Left colon (tissue), 2 donors: ENCODE results near the gene ABI3. TPM values are rescaled to one million over a fixed set of nuclear protein-coding genes. Genes with fewer than 3 reads are reported as not detected.
"Not testable (repeated sequence)": the region's sequence is repeated elsewhere in the genome, so short reads cannot be mapped to it uniquely, and the experiment has no call there.

ENCODE experiments used
- ATAC-seq: fragments of 200-7000 bp; cut with Tn5 transposase; one replicate; pipeline ENCODE4 v1.9.1; 2020; ENCODE audit warnings: mild to moderate bottlenecking, moderate library complexity
- DNase-seq, 2 donors: peaks; one replicate each; pipeline ENCODE4 v3.0.0-alpha.2; 2020
- intact Hi-C, 2 donors: fragments of 100-400 bp; cut with DNase I in 1 of 2; cut with micrococcal nuclease in 1 of 2; formaldehyde crosslinking; loops; one replicate each; pipeline versions ENCODE4 v1.11.2 to v1.14.0; 2022; cut with DNase I, micrococcal nuclease
- long read RNA-seq: library from polyadenylated mRNA; unstranded; transcript quantifications from one replicate; pipeline ENCODE4 v2.0.0, GENCODE V29; 2021
- total RNA-seq, 2 donors: library from RNA; stranded (reverse); fragmentation: NEBNext Ultra II Directional; extraction: Animal tissue kit (Norgen Biotek cat#: 25700); gene quantifications; one replicate each; pipeline ENCODE4 v1.2.1, GENCODE V29; 2021
- donor health status: DM: no; HTN: no; CAD: no.
- donor health status: DM: yes; HTN: yes; CAD: no.

ABI3 gene
- 1 to 10 TPM; 3.4 to 7.6 TPM for total RNA-seq
- long read RNA-seq, partial matches to known transcripts: 0 of 2 reads
- long read RNA-seq, other reads (novel, unspliced or antisense): 0 of 2 reads

- intact Hi-C loops: no loop called here
- DNase-seq: peak; percentile 54 to 60
- ATAC-seq: peak; percentile 49
Observed at GRCh38 chr17:49210158-49211029, at the start of gene ABI3, which contains the start of gene GNGT2. TSS of gene ABI3 (plus strand) at chr17:49210707. CDS start at chr17:49210725, 18 bp downstream. TSS of gene GNGT2 (minus strand) at chr17:49210574. CDS start at chr17:49207422, 3,152 bp downstream.

DNA sequence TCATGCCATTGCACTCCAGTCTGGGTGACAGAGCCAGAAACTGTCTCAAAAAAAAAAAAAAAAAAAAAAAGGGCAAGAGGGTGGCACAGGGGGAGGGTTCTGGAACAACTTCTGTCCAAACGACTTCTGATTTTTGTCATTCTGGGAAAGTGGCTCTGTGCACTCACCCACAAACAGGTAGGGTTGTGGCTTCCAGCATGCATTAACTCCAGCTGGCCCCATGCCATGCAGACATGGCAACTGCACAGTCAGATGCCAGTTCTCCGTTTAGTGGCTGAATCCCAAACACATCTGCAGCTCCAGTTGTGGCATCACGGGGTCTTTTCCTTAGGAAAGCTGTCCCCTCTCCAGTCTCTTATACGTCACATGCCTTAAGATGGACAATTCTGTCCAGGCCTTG, 47.6 kb upstream of the ABI3 start:
- intact Hi-C loops: no loop called here
- no peak for DNase-seq

GRCh38 chr17:49165143-49165542, 45.4 kb upstream of the ABI3 start:
- no peak for DNase-seq
- ATAC-seq: no peak
- intact Hi-C loops: no loop called here

More for the DNA sequence above, 47.6 kb upstream of the ABI3 start:
- ATAC-seq: no peak

DNA sequence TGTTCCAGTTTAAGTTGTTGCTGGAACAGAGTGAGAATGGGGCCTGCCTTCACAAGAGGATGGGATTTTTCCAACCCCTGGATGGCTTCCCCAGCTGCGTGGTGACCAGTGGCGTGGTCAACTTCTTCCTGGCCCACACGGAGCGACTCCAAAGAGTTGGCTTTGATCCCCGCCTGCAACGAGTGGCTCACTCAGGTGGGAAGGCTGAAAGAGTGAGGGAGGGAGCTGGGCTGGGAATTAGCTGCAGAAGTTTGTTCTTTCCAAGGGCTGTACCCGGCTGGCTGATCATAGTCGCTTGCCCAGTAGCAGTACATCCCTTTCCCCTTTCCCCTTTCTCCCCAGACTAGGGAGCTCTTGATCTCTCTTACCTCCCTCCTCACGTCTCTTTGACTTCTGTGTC, 41.8 kb upstream of the ABI3 start:
- intact Hi-C loops: no loop called here
- DNase-seq: no peak
- no peak for ATAC-seq

- ATAC-seq (no peak), DNase-seq (no peak)
- intact Hi-C loops: loop anchor here in 1 of 2 donors (10.0 kb wide), 1 partner anchor 55 kb away; no protein-coding TSS in a partner anchor
Observed at GRCh38 chr17:49170216-49170615, 40.3 kb upstream of the ABI3 start.

DNA sequence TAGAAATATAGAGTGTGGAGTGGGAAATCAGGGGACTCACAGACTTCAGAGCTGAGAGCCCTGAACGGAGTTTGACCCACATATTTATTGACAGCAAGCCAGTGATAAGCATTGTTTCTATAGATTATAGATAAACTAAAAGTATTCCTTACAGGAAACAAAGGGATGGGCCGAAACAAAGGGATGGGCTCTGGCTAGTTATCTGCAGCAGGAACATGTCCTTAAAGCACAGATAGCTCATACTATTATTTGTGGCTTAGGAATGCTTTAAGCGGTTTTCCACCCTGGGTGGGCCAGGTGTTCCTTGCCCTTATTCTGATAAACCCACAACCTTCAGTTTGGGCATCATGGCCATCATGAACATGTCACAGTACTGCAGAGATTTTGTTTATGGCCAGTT, 39.8 kb upstream of the ABI3 start:
- intact Hi-C loops: loop anchor here in 1 of 2 donors (10.0 kb wide), 1 partner anchor 56 kb away; no protein-coding TSS in a partner anchor
- not testable (repeated sequence) for ATAC-seq, DNase-seq

DNA sequence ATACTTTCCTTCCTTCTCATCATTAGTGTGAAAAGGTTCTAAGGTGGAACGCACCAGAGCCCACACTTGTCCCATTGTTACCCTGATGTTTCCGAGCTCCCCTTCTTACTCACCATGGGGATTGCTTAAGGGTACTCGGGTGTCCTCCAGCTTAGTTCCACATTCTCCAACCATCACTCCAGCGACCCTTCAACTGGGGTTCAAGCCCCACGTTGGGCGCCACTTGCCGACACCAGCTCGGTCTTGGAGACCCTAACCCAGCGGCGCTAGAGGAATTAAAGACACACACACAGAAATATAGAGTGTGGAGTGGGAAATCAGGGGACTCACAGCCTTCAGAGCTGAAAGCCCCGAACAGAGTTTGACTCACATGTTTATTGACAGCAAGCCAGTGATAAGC, 34.5 kb upstream of the ABI3 start:
- DNase-seq, ATAC-seq: not testable (repeated sequence)
- intact Hi-C loops: loop anchor here in 1 of 2 donors (10.0 kb wide), 1 partner anchor 61 kb away; no protein-coding TSS in a partner anchor

- intact Hi-C loops: no loop called here
- ATAC-seq: peak; percentile 82
- DNase-seq: peak; percentile 44 to 76
Observed at GRCh38 chr17:49180303-49180702, 30.2 kb upstream of the ABI3 start.

- ATAC-seq (no peak), DNase-seq (no peak)
- intact Hi-C loops: no loop called here
Observed at GRCh38 chr17:49180998-49181635, 29.4 kb upstream of the ABI3 start.

- intact Hi-C loops: no loop called here
- DNase-seq: no peak
- ATAC-seq: no peak
Observed at GRCh38 chr17:49183341-49183740, 27.2 kb upstream of the ABI3 start.

- DNase-seq (no peak), ATAC-seq (no peak)
- intact Hi-C loops: no loop called here
Observed at GRCh38 chr17:49183801-49184200, 26.7 kb upstream of the ABI3 start.

- ATAC-seq, intact Hi-C loops: not testable (repeated sequence)
Observed at GRCh38 chr17:49184522-49184921, 26.0 kb upstream of the ABI3 start.

GRCh38 chr17:49185381-49185780, 25.1 kb upstream of the ABI3 start:
- ATAC-seq, DNase-seq, intact Hi-C loops: not testable (repeated sequence)

More at GRCh38 chr17:49184522-49184921, 26.0 kb upstream of the ABI3 start:
- not testable (repeated sequence) for DNase-seq

- DNase-seq: no peak
- ATAC-seq: no peak
- intact Hi-C loops: no loop called here
Observed at GRCh38 chr17:49187301-49187700, 23.2 kb upstream of the ABI3 start.

- no peak for ATAC-seq
- intact Hi-C loops: no loop called here
- DNase-seq: no peak
Observed at GRCh38 chr17:49190932-49191331, 19.6 kb upstream of the ABI3 start.

DNA sequence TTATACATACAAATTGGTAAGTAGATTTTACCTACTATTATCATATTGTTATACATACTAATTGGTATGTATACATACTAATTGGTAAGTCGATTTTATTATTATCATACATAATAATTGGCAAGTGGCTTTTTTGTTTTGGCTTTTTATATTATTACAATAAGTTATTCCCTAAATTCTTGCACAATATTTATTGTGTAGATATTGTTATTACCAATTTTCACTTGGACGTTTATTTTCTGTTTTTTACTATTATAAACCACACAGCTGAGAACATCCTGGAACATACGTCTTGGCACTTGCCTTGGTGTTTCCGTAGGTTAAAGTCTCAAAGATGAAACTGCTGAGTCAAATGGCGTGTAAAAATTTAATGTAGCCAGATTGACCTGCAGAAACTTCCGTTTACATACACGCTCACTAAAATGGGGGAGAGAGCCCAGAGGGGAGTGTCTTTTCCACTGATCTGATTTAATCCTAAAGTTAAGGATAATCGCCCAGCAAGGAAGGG, 19.0 kb upstream of the ABI3 start:
- no peak for DNase-seq
- peak; percentile 43 for ATAC-seq
- intact Hi-C loops: no loop called here

DNA sequence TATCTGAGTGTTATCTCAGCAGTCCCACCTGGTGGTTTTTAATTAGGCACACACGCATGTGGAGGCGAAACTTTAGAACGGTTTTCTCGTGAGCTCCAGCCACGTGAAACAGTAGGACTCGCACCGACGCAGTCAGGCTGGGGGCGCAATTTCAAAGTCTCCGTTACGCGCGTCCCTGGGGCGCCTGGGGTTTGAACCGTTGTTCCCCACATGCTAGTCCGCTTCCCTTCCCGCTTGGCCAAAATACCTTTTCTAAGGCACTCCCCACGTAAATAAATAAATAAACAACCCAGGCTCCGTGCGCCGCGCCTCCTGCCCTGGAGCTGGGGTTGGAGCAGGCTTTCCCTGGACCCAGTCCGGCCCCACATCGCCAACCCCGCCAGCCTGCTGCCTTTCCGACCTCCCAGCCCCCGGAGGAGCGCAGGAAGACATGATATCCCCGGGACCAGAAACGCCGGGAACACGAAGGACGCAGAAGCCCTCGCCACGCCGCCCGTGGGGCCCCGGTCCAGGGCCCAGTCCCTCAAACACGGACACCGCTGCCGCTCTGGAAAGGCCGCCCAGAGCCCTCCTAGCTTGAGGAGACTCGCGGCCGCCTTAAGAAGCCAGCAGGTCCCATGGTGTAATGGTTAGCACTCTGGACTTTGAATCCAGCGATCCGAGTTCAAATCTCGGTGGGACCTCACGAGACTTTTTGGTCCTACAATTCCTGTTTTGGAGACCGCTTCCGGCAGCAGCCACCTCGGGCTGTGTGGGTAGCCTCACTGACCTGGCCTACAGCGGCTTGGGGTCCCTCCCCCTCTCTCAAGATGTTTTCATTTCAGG, 18.4 kb upstream of the ABI3 start:
- intact Hi-C loops: no loop called here
- DNase-seq (peak; percentile 84 to 90), ATAC-seq (peak; percentile 80)

DNA sequence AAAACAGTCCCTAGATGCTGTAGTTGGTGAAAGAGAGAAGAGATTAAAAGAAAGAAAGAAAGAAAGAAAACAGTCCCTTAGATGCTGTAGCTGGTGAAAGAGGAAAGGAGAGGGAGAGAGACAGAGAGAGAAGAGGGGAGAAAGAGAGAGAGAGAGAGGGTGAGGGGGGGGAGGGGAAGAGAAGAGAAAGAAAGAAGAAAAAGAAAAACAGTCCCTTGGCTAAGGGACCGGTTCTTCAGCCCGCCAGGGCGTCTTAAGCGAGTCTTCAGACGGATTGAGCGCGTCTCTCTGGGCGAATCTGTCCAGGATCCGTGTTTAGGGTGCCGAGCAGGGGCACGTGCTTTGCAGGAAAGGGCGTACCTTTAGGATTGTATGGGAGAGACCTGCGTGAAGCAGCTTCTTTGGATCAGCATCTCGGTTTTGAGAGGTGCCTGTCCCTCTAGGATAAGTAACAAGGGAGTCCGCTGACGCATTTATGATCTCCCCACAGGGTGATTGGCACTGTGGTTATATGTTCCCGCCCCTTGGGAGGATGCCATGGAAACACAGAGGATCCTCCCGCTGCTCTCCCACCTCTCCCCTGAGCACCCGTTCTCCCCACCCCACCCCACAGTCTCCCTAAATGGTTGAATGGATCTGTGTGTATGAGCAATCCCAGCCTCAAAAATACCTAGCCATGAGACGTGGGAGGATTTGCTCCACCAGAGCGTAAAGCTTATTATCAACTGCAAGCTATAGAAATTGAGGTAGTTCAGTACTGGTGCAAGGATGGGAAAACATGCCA, 16.8 kb upstream of the ABI3 start:
- DNase-seq: peak; percentile 63 to 68
- intact Hi-C loops: no loop called here
- no peak for ATAC-seq
